HG03558 (cell line): ENCODE measurements around the gene BSN.

ENCODE experiments used
- ATAC-seq: cut with Tn5 transposase; IDR thresholded peaks from one replicate; pipeline ENCODE4 v1.9.1; 2021; ENCODE audit warnings: moderate number of reproducible peaks; ENCODE audit not compliant: unreplicated experiment; ENCODE audit errors: extremely low read depth

BSN gene

DNA sequence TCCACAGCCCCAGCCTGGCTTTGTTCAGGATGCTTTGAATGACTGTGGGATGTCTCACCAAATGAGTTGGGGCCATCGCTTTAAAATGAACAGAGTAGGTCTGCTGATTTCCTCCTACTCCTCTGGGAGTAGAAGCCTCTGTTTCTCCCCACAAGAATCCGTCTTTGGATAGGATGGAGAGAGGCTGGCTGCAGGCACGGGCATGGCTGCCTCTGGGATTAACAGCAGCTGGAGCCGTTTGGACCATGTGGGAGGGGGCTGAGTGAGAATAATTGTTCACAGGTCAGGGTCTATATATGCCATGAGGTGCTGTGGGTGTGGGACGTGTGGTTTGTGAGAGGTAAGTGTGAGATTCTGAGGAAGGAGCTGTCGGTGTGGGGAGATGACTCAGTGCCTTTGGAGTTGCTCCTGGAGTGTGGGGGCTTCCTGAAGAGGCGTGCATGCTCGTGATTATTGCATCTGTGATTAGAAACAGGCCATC is 71.9 kb downstream of the BSN start:
- ATAC-seq: no peak

DNA sequence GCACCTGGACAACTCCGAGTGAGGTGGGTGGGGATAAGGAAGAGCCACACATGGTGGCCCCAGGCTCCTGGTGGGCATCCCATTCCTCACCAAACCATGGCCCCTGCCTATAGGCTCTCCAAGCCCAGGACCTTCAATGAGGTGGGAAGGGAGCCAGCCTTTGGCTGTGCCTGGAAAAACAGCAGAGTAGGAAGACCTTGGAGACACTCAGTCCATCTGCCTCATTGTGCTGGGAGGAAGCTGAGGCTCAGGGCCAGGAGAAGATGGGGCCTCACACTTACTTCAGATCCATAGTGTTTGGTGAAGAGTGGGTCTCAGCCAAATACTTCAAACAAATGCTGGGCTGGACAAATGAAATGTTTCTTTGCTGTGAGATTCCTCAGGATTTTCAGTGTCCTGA is 72.5 kb downstream of the BSN start:
- no peak for ATAC-seq

DNA sequence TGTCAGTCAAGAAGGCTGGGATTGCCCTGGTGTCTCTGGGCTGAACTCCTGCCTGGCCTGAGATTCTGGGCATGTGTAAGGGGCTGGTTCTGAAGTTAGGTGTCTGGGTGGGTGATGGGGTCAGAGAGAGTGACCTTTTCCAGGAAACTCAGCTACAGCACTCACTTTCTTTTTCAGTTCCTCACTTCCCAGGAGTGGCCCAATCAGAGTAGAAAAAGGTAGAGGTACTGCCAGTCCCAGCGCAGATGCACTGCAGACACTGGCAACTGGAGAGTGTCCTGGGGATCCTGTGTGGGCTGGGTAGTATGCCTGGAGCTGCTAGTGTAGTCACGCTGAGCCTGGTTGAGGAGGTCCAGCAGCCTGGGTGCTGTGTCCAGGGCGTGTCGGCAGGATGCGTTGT is 73.4 kb downstream of the BSN start:
- ATAC-seq: no peak

DNA sequence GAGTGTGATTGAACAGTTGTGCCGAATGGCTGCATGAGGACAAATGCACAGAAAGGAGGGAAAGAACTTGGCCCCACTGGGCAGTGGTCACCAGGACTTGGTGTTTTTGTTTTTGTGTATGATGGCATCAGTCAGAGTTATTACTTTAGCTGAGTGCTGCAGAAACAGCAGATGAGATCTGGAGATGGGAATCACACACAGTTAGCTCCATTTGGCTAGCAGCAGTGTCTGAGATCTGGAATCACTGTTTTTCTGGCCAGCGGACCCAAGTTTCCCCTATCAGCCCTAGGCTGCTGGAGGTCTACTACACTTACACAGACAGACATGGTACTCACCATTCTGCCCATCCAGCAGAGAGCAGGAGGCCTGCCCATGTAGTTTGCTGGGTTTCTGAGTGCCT is 74.0 kb downstream of the BSN start:
- no peak for ATAC-seq

DNA sequence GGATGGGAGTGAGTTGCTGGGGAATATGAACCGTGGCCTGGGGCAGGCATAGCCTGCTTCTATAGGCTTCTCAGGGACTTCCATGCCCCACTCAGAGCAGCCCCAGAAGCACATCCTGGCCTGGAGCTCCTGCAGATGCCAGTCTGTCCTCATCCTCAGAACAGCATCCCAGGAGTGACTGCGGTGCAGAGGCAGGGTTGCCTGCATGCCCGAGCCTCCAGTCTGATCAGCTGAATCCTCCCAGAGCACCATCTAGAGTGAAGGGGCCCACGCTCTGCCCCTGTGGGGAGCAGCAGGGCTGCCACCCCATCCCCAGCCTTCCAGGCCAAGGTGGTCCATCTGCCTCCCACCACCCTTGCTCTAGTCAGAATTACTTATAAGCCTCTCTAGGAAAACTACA is 75.2 kb downstream of the BSN start:
- ATAC-seq: no peak

DNA sequence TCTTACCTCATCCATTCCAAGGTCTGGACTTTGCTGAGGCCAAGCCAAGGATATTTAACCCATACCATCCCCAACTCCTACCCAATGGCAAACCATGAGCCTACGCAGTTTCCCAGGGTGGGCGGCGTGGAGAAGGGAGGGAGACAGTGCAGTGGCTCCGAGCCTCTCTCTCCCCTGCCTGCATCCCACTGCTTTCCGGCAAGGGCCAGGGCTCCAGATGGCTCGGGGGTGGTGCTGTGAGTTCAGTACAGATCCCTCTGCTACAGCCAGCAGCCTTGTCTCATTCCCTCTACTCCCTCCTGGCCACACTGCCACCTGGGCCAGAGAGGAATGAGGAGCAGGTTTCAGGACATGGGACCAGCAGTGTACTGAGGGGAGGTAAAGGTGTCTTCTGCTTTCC is 75.6 kb downstream of the BSN start:
- no peak for ATAC-seq

DNA sequence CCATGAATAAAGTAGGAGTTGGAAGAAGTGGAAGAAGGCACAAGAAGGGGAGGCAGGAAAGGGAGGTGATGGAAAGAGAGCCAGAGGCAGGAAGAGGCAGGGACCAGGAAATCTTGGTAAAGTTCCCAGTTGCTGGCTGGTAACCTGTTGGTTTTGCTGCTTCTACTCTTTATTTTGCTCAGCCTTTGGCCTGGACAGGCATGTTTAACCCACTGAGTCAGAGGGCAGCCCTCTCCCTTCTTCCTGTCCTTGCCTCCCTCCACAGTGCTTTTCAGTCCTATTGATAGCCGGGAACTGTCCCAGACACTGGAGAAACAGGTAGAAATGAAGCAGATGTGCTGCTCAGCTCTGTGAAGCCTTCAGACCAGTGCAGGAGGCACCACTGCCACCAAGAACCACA is 76.5 kb downstream of the BSN start:
- no peak for ATAC-seq

DNA sequence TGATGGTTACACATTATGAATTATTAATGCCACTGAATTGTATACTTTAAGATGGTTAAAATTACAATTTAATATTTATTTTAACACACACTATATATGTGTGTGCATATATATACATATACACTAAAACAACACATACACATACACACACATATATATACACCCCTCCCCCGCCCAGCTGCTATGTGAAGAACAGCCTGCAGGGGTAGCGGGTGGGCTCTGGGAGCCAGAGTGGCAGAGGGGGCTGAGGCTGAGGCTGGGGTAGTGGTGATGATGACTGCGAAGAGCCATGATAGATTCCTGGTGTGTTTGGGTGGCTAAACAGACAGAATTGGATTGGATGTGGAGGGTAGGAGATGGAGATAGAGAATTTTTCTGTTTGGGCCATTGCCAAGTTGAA is 80.5 kb downstream of the BSN start:
- ATAC-seq: no peak

DNA sequence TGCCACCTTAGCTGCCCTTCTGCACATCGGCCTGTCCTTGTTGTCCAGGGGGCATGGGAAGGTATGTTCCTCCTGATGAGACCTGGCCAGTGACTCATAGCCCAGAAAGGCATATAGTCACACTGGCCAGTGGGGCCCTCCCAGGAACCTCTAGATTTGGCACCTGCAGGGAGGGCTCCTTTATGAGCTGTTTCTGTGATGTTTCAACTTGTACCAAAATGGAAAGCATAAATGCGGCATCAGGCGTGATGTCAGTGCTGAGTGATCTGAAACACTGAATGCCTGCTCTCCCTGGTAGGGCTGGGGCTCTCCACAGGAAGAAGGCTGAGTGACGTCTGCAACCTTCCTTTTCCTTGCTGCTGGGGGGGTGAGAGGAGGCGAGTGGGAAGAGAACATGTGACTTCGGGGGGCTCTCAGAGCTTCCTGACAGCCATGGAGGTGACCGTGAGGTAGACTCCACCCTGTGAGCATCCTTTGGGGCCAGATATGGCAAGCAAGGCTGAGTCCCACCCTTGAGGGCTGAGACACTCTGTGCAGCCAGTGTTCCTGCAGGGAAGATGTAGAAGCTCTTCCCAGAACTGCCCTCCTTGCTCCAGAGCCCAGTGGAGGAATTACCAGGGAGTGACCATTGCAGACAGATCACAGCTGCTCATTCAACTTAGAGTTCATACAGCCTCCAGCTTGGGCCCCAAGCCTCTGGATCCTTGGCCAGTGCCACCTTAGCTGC is 82.8 kb downstream of the BSN start:
- ATAC-seq: no peak

DNA sequence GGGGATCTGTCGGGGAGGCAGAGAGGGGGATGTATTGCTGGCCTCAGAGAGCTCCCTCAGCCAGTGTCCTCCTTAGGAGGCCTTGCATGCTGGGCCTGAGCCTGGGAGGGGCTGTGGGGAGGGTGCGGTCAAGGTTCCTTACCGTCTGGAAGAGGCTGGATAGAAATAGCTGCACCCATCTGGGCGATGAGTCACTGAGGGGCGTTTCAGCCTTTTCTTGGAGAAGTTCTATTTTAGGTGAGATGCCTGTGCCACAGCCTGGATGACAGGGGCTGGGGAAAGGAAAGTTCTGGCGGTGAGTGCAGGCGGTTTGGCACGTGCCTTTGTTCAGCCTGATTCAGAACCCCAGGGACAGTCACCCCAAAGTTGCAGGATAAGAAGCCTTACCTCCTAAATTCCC is 84.2 kb downstream of the BSN start:
- no peak for ATAC-seq

DNA sequence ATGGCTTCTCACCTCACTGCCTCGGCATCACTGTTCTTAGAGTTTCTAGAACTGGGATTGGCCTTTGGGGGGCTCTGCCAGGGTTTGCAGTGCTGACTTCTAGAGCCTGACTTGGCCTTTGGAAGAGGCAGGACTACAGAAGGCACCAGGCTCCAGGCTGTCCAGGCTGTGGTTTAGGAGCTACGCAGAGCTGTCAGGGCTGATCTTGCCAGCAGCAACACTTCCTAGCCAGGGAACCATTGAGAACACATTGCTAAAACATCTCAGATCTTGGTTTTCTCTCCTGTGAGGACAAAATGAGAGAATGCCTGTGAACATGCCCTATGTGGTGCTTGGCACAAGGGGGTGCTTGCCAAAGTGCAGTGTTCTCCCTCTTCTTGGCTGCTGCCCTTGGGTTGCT is 85.3 kb downstream of the BSN start:
- no peak for ATAC-seq

DNA sequence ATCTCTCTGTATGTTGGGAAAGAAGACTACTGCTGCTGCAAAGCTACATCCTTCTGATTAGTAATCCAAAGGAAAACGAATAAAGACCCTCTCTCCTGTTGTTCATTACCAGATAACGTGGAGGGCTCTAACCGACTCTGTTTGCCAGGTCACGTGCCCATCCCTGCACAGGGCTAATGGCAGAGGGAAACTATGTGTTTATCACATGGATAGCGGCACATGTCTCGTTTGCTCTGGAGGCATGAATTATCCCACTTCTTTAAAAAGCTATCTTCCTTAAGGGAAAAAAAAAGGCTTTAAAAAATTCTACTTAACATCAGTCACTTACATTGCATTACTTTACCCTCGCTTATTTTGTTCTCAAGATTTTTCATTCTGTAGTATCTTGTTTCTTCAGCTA is 87.0 kb downstream of the BSN start:
- ATAC-seq: no peak

DNA sequence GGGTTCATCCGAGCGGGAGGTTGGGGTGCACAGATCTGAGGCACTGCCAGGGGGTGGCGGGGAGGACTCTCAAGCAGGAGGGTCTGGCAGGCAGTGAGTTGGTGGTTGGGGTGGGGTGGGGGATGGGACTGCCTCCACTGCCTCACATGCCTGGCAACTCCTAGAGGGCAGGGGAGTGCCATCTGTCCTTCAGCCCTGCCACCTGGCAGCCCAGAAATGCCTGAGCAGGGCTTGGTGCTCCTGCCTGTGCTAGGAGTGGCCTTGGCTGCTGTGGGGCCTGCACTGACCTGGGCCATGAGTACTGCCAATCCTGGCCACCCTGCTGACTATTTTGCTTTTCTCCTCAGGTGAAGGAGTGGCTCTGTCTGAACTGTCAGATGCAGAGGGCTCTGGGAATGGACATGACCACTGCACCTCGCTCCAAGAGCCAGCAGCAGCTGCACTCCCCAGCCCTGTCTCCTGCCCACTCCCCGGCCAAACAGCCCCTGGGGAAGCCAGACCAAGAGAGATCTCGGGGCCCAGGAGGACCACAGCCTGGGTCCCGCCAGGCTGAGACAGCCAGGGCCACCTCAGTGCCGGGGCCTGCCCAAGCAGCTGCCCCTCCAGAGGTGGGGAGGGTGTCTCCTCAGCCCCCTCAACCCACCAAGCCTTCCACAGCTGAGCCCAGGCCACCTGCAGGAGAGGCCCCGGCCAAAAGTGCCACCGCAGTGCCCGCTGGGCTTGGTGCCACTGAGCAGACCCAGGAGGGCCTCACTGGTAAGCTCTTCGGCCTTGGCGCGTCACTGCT is 87.8 kb downstream of the BSN start:
- ATAC-seq: no peak

DNA sequence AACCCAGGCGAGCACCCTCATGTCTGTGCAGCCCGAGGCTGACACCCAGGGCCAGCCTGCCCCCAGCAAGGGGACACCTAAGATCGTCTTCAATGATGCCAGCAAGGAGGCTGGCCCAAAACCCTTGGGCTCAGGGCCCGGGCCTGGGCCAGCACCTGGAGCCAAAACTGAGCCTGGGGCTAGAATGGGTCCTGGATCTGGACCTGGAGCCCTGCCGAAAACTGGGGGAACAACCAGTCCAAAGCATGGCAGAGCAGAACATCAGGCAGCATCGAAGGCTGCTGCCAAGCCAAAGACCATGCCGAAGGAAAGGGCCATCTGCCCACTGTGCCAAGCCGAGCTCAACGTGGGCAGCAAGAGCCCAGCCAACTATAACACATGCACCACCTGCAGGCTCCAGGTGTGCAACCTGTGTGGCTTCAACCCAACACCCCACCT is 88.5 kb downstream of the BSN start:
- ATAC-seq: no peak

DNA sequence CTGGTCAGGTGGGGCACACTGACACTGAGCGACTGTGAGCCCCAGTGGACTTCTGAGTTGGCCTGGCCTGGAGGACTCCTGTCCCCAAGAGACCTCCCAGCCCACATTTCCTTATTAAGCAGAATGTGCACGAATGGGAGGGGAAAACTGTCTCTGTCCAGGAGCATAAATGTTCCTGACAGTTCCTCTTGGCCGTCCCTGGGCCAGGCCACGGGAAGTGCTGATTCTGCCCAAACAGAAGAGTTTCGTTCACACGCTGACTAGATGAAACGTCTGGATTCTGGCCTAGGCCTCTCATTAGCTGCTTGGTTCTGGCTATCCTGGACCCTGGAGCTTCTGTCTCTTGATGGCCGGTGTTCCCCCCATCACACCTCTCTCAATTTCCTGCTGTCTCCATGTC is 90.4 kb downstream of the BSN start:
- no peak for ATAC-seq

DNA sequence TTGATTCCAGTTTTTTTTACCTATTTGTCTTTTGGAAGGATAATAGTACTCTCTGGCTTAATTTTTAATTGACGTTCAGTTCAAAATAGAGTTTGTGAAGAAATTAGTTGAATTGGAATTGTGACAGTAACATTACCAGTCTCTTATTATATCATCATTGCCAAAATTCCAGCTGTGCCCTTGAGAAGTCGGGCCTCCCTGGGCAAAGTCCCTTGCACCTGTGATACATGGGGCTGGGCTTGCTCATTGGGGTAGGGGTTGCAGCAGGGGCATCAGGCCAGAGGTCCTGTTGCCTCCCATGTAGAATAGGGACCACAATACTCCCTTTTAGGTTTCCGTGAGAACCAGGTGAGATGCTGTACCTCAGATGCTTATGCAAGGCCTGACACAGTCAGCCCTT is 92.0 kb downstream of the BSN start:
- ATAC-seq: no peak

DNA sequence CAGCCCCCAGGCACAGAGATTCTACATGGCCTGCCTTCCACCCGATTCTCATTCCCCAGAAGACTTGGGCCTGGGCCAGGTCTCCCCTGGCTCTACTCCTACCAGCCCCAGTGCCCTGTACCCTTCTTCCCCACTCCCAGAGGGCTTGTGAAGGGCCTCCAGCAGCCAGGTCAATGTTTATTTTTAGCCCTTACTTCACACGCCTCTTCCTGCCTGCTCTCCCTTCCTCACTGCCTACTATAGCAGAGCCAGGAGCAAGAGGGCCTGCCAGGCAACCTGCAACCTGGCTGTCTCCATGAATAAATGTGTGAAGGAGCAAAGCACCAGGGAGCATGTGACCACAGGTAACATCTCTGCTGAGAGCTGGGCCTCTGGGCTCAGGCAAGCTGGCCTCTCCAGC is 93.5 kb downstream of the BSN start:
- ATAC-seq: no peak

DNA sequence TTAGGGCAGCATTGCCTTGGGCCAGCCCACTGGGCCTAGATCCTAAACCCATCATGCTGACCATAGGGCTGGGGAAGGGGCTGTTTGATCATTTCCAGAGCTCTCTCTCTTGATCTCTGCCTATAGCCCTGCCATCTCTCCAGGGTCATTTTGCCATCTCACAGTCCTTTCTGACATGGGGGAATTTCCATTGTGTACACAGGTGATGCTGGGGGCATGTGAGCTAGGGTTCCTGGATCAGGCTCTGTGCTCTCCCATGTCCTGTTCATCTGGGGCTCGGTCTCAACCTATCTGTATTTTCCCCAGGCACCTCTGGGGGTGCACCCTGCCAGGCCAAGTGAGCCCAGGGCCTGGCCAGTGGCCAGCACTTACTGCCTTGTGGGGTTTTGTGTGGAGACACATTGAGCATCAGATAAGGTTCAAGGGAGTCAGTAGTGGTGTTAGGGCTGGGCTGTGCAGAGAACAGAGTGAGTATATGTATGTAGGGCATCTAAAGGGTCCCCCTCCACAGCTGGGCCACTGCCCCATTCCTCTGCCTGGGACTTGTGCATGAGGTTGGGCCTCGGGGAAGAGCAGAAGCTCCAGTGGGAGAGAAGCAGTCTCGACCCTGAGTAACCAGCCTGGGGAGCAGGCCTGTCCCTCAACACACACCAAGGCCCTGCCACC is 94.2 kb downstream of the BSN start:
- no peak for ATAC-seq

DNA sequence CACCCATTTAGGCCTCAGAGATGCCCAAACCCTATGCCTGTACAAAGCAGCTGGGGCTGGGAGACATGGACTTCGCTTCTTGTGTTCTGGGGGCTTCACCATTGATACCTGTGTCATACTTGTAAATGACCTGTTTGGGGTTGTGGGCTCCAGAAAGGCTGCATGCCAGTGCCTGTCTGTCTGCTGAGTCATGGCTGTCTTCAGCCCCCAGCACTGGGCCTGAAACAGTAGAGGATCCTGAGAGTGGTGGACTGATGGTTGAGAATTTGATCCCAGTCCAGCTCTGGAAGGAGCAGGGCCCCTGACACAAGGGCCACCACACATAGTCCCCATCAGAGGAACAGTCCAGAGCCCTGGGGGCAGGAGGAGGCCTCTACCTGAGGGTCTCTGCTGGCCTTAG is 95.3 kb downstream of the BSN start:
- no peak for ATAC-seq

DNA sequence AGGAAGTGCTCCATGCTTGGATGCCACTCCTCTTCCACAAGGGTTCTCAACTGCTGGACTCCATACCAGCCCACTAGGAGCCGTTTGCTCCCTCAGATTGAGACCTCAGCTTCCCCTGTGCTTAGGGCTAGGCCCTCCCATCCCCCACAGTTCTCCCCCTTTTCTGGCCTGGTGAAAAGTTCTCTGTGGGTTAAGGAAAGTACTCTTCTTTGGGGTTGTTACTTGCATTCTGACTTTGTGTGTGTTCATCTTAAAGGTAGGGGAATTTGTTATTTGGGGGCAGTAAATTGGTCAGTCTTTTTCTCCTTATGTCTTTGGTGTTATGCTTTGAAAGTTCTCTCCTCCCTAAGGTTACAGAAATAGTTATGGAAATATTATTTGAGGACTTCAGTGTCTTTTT is 95.9 kb downstream of the BSN start:
- ATAC-seq: no peak

DNA sequence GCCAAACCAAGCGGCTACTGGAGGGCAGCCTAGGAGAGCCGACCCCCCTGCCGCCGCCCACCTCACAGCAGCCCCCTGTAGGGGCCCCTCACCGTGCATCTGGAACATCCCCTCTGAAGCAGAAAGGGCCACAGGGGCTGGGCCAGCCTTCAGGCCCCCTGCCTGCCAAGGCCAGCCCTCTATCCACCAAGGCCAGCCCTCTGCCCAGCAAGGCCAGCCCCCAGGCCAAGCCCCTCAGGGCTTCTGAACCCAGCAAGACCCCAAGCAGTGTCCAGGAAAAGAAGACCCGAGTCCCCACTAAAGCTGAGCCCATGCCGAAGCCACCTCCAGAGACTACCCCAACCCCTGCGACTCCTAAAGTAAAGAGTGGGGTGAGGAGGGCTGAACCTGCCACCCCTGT is 96.4 kb downstream of the BSN start:
- ATAC-seq: no peak
